ENCODE measurements around the gene PTTG1IP. TPM values are rescaled to one million over a fixed set of nuclear protein-coding genes. Genes with fewer than 3 reads are reported as not detected.

Gene PTTG1IP
- total RNA-seq, 2 donors from 2014 or later, result 216 to 244 TPM

DNA sequence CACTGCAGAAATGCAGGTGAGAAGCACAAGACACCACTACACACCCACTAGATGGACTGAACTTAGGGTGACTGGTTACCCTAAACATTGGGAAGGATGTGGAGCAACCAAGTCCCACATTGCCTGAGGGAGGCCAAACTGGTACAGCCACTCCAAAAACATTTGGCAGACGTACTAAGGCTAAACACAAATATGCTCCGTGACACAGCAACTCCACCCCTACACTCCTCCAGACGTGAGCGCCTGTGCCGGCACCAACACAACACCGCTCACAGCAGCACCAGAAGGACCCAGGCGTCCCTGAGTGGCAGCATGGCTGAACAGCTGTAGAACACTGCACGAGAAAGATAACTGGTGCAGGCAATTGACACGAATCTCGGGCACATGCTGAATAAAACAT, 14.7 kb downstream of the PTTG1IP start:
- Histone ChIP-seq H3K27ac (no peak overlapping the region), H3K4me1 (replicated peaks) (no peaks in the 10 kb centered on the region), H3K27me3 (replicated peaks; ENCODE audit: insufficient read depth) (no peaks in the 10 kb centered on the region), H3K36me3 (peaks cover 0 to 23% of the 10 kb centered on the region in 2 donors), H3K4me3 (no peak overlapping the region), H3K9me3 (no peaks in the 10 kb centered on the region)
- intact Hi-C loops (cut with DNase I), result no loop called here
- DNase-seq (ENCODE audit: low spot score), result peak; percentile 32
- TF ChIP-seq POLR2A (IDR thresholded peaks at IDR 0.05) (no peak), POLR2AphosphoS5 (IDR thresholded peaks at IDR 0.05) (no peak)
- TF ChIP-seq, protein P1, sequence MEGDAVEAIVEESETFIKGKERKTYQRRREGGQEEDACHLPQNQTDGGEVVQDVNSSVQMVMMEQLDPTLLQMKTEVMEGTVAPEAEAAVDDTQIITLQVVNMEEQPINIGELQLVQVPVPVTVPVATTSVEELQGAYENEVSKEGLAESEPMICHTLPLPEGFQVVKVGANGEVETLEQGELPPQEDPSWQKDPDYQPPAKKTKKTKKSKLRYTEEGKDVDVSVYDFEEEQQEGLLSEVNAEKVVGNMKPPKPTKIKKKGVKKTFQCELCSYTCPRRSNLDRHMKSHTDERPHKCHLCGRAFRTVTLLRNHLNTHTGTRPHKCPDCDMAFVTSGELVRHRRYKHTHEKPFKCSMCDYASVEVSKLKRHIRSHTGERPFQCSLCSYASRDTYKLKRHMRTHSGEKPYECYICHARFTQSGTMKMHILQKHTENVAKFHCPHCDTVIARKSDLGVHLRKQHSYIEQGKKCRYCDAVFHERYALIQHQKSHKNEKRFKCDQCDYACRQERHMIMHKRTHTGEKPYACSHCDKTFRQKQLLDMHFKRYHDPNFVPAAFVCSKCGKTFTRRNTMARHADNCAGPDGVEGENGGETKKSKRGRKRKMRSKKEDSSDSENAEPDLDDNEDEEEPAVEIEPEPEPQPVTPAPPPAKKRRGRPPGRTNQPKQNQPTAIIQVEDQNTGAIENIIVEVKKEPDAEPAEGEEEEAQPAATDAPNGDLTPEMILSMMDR (IDR thresholded peaks at IDR 0.05), result no peak
- WGBS, result 54% methylated on average over 10 of the region's 10 CpGs

DNA sequence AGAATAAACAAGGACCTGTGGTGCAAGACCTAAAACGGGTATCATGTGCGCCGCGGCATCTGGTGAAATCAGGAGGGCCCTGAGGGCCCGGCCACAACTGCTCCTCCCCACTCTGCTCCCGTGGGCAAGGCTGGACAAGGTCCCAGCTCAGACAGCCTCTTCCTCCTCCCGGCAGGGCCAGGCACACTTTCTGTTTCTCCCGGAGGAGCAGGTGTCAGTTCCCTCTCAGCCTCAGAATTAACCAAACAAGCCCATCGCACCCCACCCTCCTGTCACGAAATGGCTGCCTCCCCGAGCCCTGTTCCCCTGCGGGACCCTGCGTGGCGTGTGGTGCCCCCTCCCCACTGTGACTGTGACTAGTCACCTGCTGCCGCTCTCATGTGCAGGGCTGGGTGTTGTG, 15.2 kb downstream of the PTTG1IP start:
- no peaks in the 10 kb centered on the region for H3K4me1 ChIP-seq (replicated peaks)
- 78% methylated on average over 15 of the region's 15 CpGs for WGBS
- H3K4me3 ChIP-seq, result no peak overlapping the region
- TF ChIP-seq POLR2A (IDR thresholded peaks at IDR 0.05), result no peak
- TF ChIP-seq, protein P1 (IDR thresholded peaks at IDR 0.05), result no peak
- no peak for TF ChIP-seq POLR2AphosphoS5 (IDR thresholded peaks at IDR 0.05)
- no peaks in the 10 kb centered on the region for H3K9me3 ChIP-seq
- no peaks in the 10 kb centered on the region for H3K27me3 ChIP-seq (replicated peaks; ENCODE audit: insufficient read depth)
- intact Hi-C loops (cut with DNase I), result no loop called here
- H3K36me3 ChIP-seq, result peaks cover 0 to 25% of the 10 kb centered on the region in 2 donors
- no peak for DNase-seq (ENCODE audit: low spot score)
- no peak overlapping the region for H3K27ac ChIP-seq

DNA sequence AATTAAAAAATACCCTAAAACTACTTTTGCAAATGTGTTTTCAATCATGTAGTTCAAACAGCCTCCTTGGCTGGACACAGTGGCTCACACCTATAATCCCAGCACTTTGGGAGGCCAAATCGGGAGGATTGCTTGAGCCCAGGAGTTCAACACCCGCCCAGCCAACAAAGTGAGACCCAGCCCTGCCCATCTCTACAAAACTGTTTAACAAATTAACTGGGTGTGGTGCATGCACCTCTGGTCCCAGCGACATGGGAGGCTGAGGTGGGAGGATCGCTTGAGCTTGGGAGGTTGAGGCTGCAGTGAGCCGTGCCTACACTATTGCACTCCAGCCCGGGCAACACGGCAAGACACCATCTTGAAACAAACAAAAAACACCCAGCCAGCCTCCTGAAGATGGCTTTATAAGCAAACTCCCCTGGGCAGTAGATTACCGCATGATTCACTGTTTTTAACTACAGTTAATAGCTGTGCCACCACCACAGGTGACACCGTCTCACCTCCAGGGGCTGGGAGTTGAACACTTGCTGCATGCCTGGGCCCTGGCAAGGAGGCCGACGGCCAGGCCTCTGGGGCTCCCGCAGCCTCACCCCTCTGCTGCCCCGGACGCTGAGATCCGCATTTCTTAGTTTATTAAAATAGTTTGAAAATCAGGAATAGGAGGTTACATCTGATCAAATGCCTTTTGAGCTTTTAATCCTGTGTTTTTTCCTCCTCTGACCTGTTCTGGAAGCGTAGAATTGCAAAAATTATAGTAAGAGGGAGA, 16.2 kb downstream of the PTTG1IP start:
- H3K27me3 ChIP-seq (replicated peaks; ENCODE audit: insufficient read depth), result no peaks in the 10 kb centered on the region
- TF ChIP-seq POLR2AphosphoS5 (IDR thresholded peaks at IDR 0.05), result no peak
- TF ChIP-seq, protein P1 (IDR thresholded peaks at IDR 0.05), result no peak
- H3K27ac ChIP-seq, result no peak overlapping the region
- H3K36me3 ChIP-seq, result peaks cover 0 to 25% of the 10 kb centered on the region in 2 donors
- H3K4me1 ChIP-seq (replicated peaks), result no peaks in the 10 kb centered on the region
- intact Hi-C loops (cut with DNase I), result no loop called here
- no peak overlapping the region for H3K4me3 ChIP-seq
- no peak for DNase-seq (ENCODE audit: low spot score)
- WGBS, result 87% methylated on average over 15 of the region's 16 CpGs
- no peaks in the 10 kb centered on the region for H3K9me3 ChIP-seq

DNA sequence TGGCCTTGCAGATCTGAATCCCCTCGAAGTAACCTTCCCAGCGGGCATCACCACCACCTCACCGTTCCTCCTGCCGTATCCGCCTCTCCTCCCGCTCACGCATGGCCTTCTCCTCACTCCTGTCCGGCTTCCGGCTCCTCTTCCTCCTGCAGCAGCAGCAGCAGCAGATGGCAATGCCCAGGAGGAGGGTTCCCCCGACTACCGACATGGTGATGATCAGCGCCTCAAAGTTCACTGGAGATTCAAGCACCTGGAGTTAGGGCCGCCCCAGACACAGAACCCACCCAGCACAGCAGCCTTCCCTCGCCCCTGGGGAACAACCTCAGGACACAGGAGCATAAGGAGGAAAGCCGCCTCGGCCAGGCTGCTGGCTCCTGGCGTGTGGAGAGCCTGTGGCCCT, 17.4 kb downstream of the PTTG1IP start:
- Histone ChIP-seq H3K4me3 (no peak overlapping the region), H3K4me1 (replicated peaks) (no peaks in the 10 kb centered on the region), H3K9me3 (no peaks in the 10 kb centered on the region), H3K27me3 (replicated peaks; ENCODE audit: insufficient read depth) (no peaks in the 10 kb centered on the region), H3K36me3 (peaks cover 0 to 25% of the 10 kb centered on the region in 2 donors), H3K27ac (no peak overlapping the region)
- TF ChIP-seq POLR2A (IDR thresholded peaks at IDR 0.05), result no peak
- TF ChIP-seq POLR2AphosphoS5 (IDR thresholded peaks at IDR 0.05), result no peak
- TF ChIP-seq, protein P1 (IDR thresholded peaks at IDR 0.05), result no peak
- WGBS, result 94% methylated on average over 17 of the region's 17 CpGs
- intact Hi-C loops (cut with DNase I), result no loop called here
- DNase-seq (ENCODE audit: low spot score), result no peak

DNA sequence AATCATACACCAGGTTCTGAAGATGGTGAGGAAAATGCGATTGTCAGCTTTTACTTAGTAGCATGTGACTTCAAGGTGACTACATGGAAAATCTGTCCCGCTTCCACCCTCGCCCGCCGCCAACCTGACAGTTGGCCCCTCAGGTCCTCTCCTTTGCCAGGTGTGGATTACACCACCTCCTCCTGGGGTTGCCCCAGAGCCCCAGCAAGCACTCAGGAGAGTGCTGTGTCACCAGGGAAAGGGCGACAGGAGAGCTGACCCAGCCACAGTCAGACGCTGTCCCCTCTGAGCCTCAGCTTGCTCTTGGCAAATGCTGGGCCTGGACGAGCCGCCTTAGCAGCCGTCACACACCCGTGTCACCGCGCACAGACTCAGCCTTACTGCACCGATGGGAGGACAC, 17.9 kb downstream of the PTTG1IP start:
- Histone ChIP-seq H3K27ac (no peak overlapping the region), H3K9me3 (no peaks in the 10 kb centered on the region), H3K4me3 (no peak overlapping the region), H3K36me3 (peaks cover 0 to 30% of the 10 kb centered on the region in 2 donors), H3K27me3 (replicated peaks; ENCODE audit: insufficient read depth) (no peaks in the 10 kb centered on the region), H3K4me1 (replicated peaks) (no peaks in the 10 kb centered on the region)
- intact Hi-C loops (cut with DNase I), result no loop called here
- TF ChIP-seq, protein P1 (IDR thresholded peaks at IDR 0.05), result no peak
- TF ChIP-seq POLR2A (IDR thresholded peaks at IDR 0.05), result no peak
- no peak for TF ChIP-seq POLR2AphosphoS5 (IDR thresholded peaks at IDR 0.05)
- WGBS, result 93% methylated on average over 14 of the region's 14 CpGs
- no peak for DNase-seq (ENCODE audit: low spot score)

Measured in prostate gland (tissue), 2 donors.